GM19351 (cell line): ENCODE data around the gene SLC16A1.
A peak's percentile ranks its signal among the peaks of the same experiment; 100 is the strongest.
"Not testable (repeated sequence)": the region's sequence is repeated elsewhere in the genome, so short reads cannot be mapped to it uniquely, and the experiment has no call there.

Source experiments
- ATAC-seq: cut with Tn5 transposase; IDR thresholded peaks from one replicate; pipeline ENCODE4 v1.9.1; 2021; ENCODE audit warnings: mild to moderate bottlenecking, moderate library complexity; ENCODE audit not compliant: unreplicated experiment

Gene SLC16A1

GRCh38 chr1:112955773-112956543, at the start of gene SLC16A1:
SLC16A1 (minus strand) TSS chr1:112956196; CDS start chr1:112929308, 26,888 bp downstream.
- ATAC-seq, result peak; percentile 66

- no peak for ATAC-seq
These were observed 48.0 kb upstream of the SLC16A1 start for GRCh38 chr1:113003751-113004690.

- no peak for ATAC-seq
These were observed 46.3 kb upstream of the SLC16A1 start for GRCh38 chr1:113002297-113002696.

GRCh38 chr1:112998592-112999235, 42.7 kb upstream of the SLC16A1 start:
- ATAC-seq, result no peak

- no peak for ATAC-seq
These were observed 41.8 kb upstream of the SLC16A1 start for GRCh38 chr1:112997781-112998180.

GRCh38 chr1:112995890-112996289, 39.9 kb upstream of the SLC16A1 start:
- no peak for ATAC-seq

GRCh38 chr1:112995021-112995420, 39.0 kb upstream of the SLC16A1 start:
- not testable (repeated sequence) for ATAC-seq

- ATAC-seq, result no peak
These were observed 36.8 kb upstream of the SLC16A1 start for GRCh38 chr1:112992780-112993179.

- no peak for ATAC-seq
These were observed 35.6 kb upstream of the SLC16A1 start for GRCh38 chr1:112991402-112992120.

- no peak for ATAC-seq
These were observed 34.3 kb upstream of the SLC16A1 start for GRCh38 chr1:112990271-112990670.

- no peak for ATAC-seq
These were observed 32.4 kb upstream of the SLC16A1 start for GRCh38 chr1:112988367-112988766.

- no peak for ATAC-seq
These were observed 29.1 kb upstream of the SLC16A1 start for GRCh38 chr1:112985123-112985522.

- no peak for ATAC-seq
These were observed 27.6 kb upstream of the SLC16A1 start for GRCh38 chr1:112983537-112984131.

GRCh38 chr1:112982853-112983536, 27.0 kb upstream of the SLC16A1 start:
- no peak for ATAC-seq

GRCh38 chr1:112982328-112982727, 26.3 kb upstream of the SLC16A1 start:
- no peak for ATAC-seq

- not testable (repeated sequence) for ATAC-seq
These were observed 25.8 kb upstream of the SLC16A1 start for GRCh38 chr1:112981834-112982233.

GRCh38 chr1:112981426-112981825, 25.4 kb upstream of the SLC16A1 start:
- no peak for ATAC-seq

GRCh38 chr1:112975336-112975735, 19.3 kb upstream of the SLC16A1 start:
- ATAC-seq, result no peak

- ATAC-seq, result no peak
These were observed 18.6 kb upstream of the SLC16A1 start for GRCh38 chr1:112974646-112975045.

- ATAC-seq, result no peak
These were observed 17.8 kb upstream of the SLC16A1 start for GRCh38 chr1:112973788-112974187.
